SU-DHL-6 (cell line): ENCODE data around the gene PRTG.

Experiments
- H2AFZ ChIP-seq: fragments of 200-600 bp; sonication (generic); 2 replicates; pipeline ENCODE4 v1.6.1; 2014; ENCODE audit warnings: low read depth, mild to moderate bottlenecking, moderate library complexity, mixed read lengths, antibody characterized with exemption, low read length; ENCODE audit not compliant: severe bottlenecking
- H3F3A ChIP-seq: fragments of 200-600 bp; shearing (Covaris generic); 2 replicates; pipeline ENCODE4 v1.6.0; 2016; ENCODE audit warnings: antibody characterized with exemption, mild to moderate bottlenecking; ENCODE audit not compliant: insufficient read depth
- H3K27ac ChIP-seq: fragments of 200-600 bp; sonication (generic); 2 replicates; pipeline ENCODE4 v1.5.1; 2016; ENCODE audit warnings: low read depth, mild to moderate bottlenecking, low read length, moderate library complexity, mixed read lengths
- H3K27me3 ChIP-seq: fragments of 200-600 bp; sonication (generic), shearing (Covaris generic); 2 replicates; pipeline ENCODE4 v1.6.0; 2014; ENCODE audit warnings: mild to moderate bottlenecking, low read length
- H3K36me3 ChIP-seq: fragments of 200-600 bp; sonication (generic); 2 replicates; pipeline ENCODE4 v1.6.1; 2014; ENCODE audit warnings: mild to moderate bottlenecking, low read length, mixed read lengths
- H3K4me2 ChIP-seq: fragments of 300-600, 200-600 bp; shearing (Covaris generic), sonication (generic); 2 replicates; pipeline ENCODE4 v1.6.0; 2014; ENCODE audit warnings: low read length, low read depth, mild to moderate bottlenecking; ENCODE audit not compliant: poor library complexity, severe bottlenecking
- H3K4me3 ChIP-seq: fragments of 200-600 bp; sonication (generic); 2 replicates; pipeline ENCODE4 v1.5.1; 2014; ENCODE audit warnings: antibody characterized with exemption, low read length, mild to moderate bottlenecking, mixed read lengths; ENCODE audit not compliant: insufficient read depth, poor library complexity, severe bottlenecking
- H3K79me2 ChIP-seq: fragments of 200-600 bp; sonication (generic); 2 replicates; pipeline ENCODE4 v1.6.1; 2014; ENCODE audit warnings: mild to moderate bottlenecking, low read length, moderate library complexity; ENCODE audit not compliant: insufficient read depth
- H3K9ac ChIP-seq: fragments of 200-600 bp; sonication (generic); 2 replicates; pipeline ENCODE4 v1.7.0; 2014; ENCODE audit warnings: mild to moderate bottlenecking, low read length
- H3K9me2 ChIP-seq: fragments of 200-600 bp; sonication (generic); replicated peaks from 2 replicates; pipeline ENCODE4 v1.6.1; 2014; ENCODE audit warnings: low read length; ENCODE audit not compliant: insufficient read depth
- H3K9me3 ChIP-seq: fragments of 200-600 bp; sonication (generic); 2 replicates; pipeline ENCODE4 v1.6.1; 2014; ENCODE audit warnings: low read length, mixed read lengths; ENCODE audit not compliant: insufficient read depth
- H4K20me1 ChIP-seq: fragments of 200-600 bp; sonication (generic); 2 replicates; pipeline ENCODE4 v1.6.1; 2014; ENCODE audit warnings: low read depth, mild to moderate bottlenecking, antibody characterized with exemption, low read length, moderate library complexity, mixed read lengths
- EZH2phosphoT487 ChIP-seq: fragments of 200-600 bp; sonication (generic), shearing (Covaris generic); conservative IDR thresholded peaks from 2 replicates; pipeline ENCODE4 v1.6.1; 2018; ENCODE audit warnings: mild to moderate bottlenecking, antibody characterized with exemption, low read length, moderate library complexity, mixed read lengths
- TF ChIP-seq, protein P1 (sequence below): fragments of 200-600 bp; sonication (generic); IDR thresholded peaks from one replicate; pipeline ENCODE4 v1.5.1; 2017; ENCODE audit warnings: antibody characterized with exemption, mild to moderate bottlenecking, low read length, moderate library complexity; ENCODE audit not compliant: insufficient read depth, poor library complexity, severe bottlenecking

Gene PRTG

DNA sequence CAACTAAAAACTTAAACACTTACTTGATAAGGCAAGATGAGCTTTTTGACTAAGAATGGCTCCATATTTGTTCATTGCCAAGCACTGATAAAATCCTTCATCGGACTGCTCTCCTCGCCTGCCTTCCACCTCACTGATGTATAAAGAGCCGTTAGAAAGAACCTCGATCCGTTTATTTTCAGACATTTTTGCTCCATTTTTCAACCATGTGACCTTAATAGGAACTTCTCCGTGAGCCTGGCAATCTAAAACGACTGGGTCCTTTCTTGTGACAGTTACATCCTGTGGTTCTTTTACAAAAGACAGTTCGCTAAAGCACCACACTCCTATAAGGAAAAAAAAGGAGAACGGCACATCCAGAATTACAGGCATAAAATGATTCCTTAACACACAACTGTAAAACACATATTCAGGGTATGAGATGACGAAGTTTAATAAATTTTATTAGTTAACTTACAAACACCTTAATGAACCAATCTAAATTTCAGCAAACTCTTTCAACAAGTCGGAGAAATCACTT is 2.5 kb downstream of the PRTG start:
- no peaks in the 10 kb centered on the region for H3K27me3 ChIP-seq
- peak overlapping the region; percentile 97 for H3K27ac ChIP-seq
- peak overlapping the region; percentile 75 for H3K4me3 ChIP-seq
- no peak overlapping the region for H2AFZ ChIP-seq
- TF ChIP-seq, protein P1, sequence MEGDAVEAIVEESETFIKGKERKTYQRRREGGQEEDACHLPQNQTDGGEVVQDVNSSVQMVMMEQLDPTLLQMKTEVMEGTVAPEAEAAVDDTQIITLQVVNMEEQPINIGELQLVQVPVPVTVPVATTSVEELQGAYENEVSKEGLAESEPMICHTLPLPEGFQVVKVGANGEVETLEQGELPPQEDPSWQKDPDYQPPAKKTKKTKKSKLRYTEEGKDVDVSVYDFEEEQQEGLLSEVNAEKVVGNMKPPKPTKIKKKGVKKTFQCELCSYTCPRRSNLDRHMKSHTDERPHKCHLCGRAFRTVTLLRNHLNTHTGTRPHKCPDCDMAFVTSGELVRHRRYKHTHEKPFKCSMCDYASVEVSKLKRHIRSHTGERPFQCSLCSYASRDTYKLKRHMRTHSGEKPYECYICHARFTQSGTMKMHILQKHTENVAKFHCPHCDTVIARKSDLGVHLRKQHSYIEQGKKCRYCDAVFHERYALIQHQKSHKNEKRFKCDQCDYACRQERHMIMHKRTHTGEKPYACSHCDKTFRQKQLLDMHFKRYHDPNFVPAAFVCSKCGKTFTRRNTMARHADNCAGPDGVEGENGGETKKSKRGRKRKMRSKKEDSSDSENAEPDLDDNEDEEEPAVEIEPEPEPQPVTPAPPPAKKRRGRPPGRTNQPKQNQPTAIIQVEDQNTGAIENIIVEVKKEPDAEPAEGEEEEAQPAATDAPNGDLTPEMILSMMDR: no peak
- no peak for TF ChIP-seq EZH2phosphoT487
- no peaks in the 10 kb centered on the region for H3K9me3 ChIP-seq
- peak overlapping the region; percentile 81 for H3K9ac ChIP-seq
- peaks cover 60% of the 10 kb centered on the region for H3F3A ChIP-seq
- H4K20me1 ChIP-seq: no peaks in the 10 kb centered on the region
- H3K36me3 ChIP-seq: no peaks in the 10 kb centered on the region; the same call in 1 of the 2 replicates
- no peaks in the 10 kb centered on the region for H3K9me2 ChIP-seq
- H3K79me2 ChIP-seq: peaks cover 70% of the 10 kb centered on the region
- peak overlapping the region; percentile 71 for H3K4me2 ChIP-seq

- H3K4me2 ChIP-seq: peak overlapping the region; percentile 71
- H3K4me3 ChIP-seq: peak overlapping the region; percentile 75
- peak overlapping the region; percentile 97 for H3K27ac ChIP-seq
- H3K36me3 ChIP-seq: no peaks in the 10 kb centered on the region; the same call in 1 of the 2 replicates
- H3K9ac ChIP-seq: peak overlapping the region; percentile 81
- peaks cover 65% of the 10 kb centered on the region for H3F3A ChIP-seq
- no peaks in the 10 kb centered on the region for H3K9me3 ChIP-seq
- H3K27me3 ChIP-seq: no peaks in the 10 kb centered on the region
- H3K79me2 ChIP-seq: peaks cover 78% of the 10 kb centered on the region
- H4K20me1 ChIP-seq: no peaks in the 10 kb centered on the region
- H3K9me2 ChIP-seq: no peaks in the 10 kb centered on the region
- TF ChIP-seq, protein P1: no peak
- TF ChIP-seq EZH2phosphoT487: no peak
- H2AFZ ChIP-seq: no peak overlapping the region
Observed at GRCh38 chr15:55739641-55740040, 3.3 kb downstream of the PRTG start.

GRCh38 chr15:55738715-55739114 is 4.2 kb downstream of the PRTG start:
- H3K27ac ChIP-seq: peak overlapping the region; percentile 97
- H3K9me2 ChIP-seq: no peaks in the 10 kb centered on the region
- no peaks in the 10 kb centered on the region for H4K20me1 ChIP-seq
- H3K4me2 ChIP-seq: peak overlapping the region; percentile 71
- H3K36me3 ChIP-seq: no peaks in the 10 kb centered on the region; the same call in 1 of the 2 replicates
- H3K79me2 ChIP-seq: peaks cover 87% of the 10 kb centered on the region
- H3K4me3 ChIP-seq: peak overlapping the region; percentile 75
- peak overlapping the region; percentile 81 for H3K9ac ChIP-seq
- H2AFZ ChIP-seq: no peak overlapping the region
- peaks cover 63% of the 10 kb centered on the region for H3F3A ChIP-seq
- no peaks in the 10 kb centered on the region for H3K9me3 ChIP-seq
- H3K27me3 ChIP-seq: no peaks in the 10 kb centered on the region
- no peak for TF ChIP-seq EZH2phosphoT487
- TF ChIP-seq, protein P1: no peak
